22Rv1 (cell line): ENCODE measurements around the gene TMEM247.

ENCODE experiments used
- ZFX ChIP-seq: fragments of 450-650 bp; IDR thresholded peaks from 2 replicates; pipeline ENCODE4 v1.6.1; 2017; ENCODE audit warnings: antibody characterized with exemption, borderline replicate concordance
- TF ChIP-seq, protein P1 (sequence below): fragments of 450-650 bp; IDR thresholded peaks from 2 replicates; pipeline ENCODE4 v1.5.1; 2017; ENCODE audit warnings: mild to moderate bottlenecking

DNA sequence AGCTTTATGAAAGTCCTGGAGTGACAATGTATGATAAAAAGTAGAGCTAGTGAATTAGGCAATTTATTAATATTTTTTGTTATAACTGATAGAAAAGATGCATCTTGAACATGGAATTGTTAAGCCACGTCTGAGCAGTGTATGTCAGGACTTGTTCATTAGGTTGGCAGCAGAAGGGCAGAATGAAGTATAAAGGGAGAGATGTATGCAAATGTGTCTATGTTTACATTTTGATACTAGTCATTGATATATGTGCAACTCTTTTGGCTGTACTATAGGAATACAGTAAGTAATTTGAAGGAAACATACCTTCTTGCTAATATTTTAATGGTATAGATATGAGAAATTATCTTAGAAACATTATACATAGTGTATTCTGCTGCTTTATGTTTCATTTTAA, 49.0 kb upstream of the TMEM247 start:
- TF ChIP-seq, protein P1, sequence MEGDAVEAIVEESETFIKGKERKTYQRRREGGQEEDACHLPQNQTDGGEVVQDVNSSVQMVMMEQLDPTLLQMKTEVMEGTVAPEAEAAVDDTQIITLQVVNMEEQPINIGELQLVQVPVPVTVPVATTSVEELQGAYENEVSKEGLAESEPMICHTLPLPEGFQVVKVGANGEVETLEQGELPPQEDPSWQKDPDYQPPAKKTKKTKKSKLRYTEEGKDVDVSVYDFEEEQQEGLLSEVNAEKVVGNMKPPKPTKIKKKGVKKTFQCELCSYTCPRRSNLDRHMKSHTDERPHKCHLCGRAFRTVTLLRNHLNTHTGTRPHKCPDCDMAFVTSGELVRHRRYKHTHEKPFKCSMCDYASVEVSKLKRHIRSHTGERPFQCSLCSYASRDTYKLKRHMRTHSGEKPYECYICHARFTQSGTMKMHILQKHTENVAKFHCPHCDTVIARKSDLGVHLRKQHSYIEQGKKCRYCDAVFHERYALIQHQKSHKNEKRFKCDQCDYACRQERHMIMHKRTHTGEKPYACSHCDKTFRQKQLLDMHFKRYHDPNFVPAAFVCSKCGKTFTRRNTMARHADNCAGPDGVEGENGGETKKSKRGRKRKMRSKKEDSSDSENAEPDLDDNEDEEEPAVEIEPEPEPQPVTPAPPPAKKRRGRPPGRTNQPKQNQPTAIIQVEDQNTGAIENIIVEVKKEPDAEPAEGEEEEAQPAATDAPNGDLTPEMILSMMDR, result no peak
- TF ChIP-seq ZFX, result no peak
